Trophoblast cell (in vitro differentiated cells and primary cell): Measurements from ENCODE around the gene USH2A.

Experiments used
- DNase-seq, 2 donors: peaks; one replicate each; pipeline ENCODE4 v3.0.0-alpha.2; 2016
- H2AFZ ChIP-seq: 2 replicates; pipeline ENCODE4 v1.6.1; 2013; ENCODE audit warnings: low read length, moderate library complexity, mild to moderate bottlenecking; ENCODE audit not compliant: insufficient read depth, poor library complexity
- H2AK5ac ChIP-seq: 2 replicates; pipeline ENCODE4 v1.6.1; 2013; ENCODE audit warnings: mild to moderate bottlenecking, low read length
- H2BK120ac ChIP-seq: 2 replicates; pipeline ENCODE4 v1.6.1; 2013; ENCODE audit warnings: low read length, mild to moderate bottlenecking, moderate library complexity; ENCODE audit not compliant: insufficient read depth, poor library complexity
- H2BK12ac ChIP-seq: 2 replicates; pipeline ENCODE4 v1.6.1; 2013; ENCODE audit warnings: mild to moderate bottlenecking, low read length, moderate library complexity
- H2BK5ac ChIP-seq: 2 replicates; pipeline ENCODE4 v1.6.1; 2013; ENCODE audit warnings: low read length, low read depth, moderate library complexity, mild to moderate bottlenecking; ENCODE audit not compliant: poor library complexity
- H3K14ac ChIP-seq: 2 replicates; pipeline ENCODE4 v1.6.1; 2013; ENCODE audit warnings: mild to moderate bottlenecking, low read length
- H3K18ac ChIP-seq: 2 replicates; pipeline ENCODE4 v1.6.1; 2013; ENCODE audit warnings: mild to moderate bottlenecking, low read length
- H3K23ac ChIP-seq: 2 replicates; pipeline ENCODE4 v1.6.1; 2013; ENCODE audit warnings: low read length
- H3K27ac ChIP-seq: 2 replicates; pipeline ENCODE4 v1.5.1; 2013; ENCODE audit warnings: low read depth, mild to moderate bottlenecking, inconsistent platforms, low read length, moderate library complexity
- H3K27me3 ChIP-seq: 2 replicates; pipeline ENCODE4 v1.6.1; 2013; ENCODE audit warnings: inconsistent platforms, mild to moderate bottlenecking, low read length, moderate library complexity; ENCODE audit not compliant: insufficient read depth
- H3K36me3 ChIP-seq, 2 experiments: 1 replicate in 1 of 2; 2 replicates in 1 of 2; pipeline ENCODE4 v1.6.1; 2013; ENCODE audit warnings: low read length in 2 of 2, mild to moderate bottlenecking in 2 of 2, moderate library complexity in 1 of 2; ENCODE audit not compliant: insufficient read depth in 2 of 2, control insufficient read depth in 1 of 2
- H3K4ac ChIP-seq: 2 replicates; pipeline ENCODE4 v1.6.1; 2013; ENCODE audit warnings: low read depth, mild to moderate bottlenecking, low read length, moderate library complexity
- H3K4me1 ChIP-seq, 2 experiments: 1 replicate in 1 of 2; 2 replicates in 1 of 2; pipeline ENCODE4 v1.6.1; 2013; ENCODE audit warnings: low read length in 2 of 2, mild to moderate bottlenecking in 2 of 2, moderate library complexity in 1 of 2; ENCODE audit not compliant: insufficient read depth in 2 of 2, control insufficient read depth in 1 of 2
- H3K4me2 ChIP-seq: 2 replicates; pipeline ENCODE4 v1.6.1; 2013; ENCODE audit warnings: inconsistent platforms, mild to moderate bottlenecking, low read length, moderate library complexity
- H3K4me3 ChIP-seq: 2 replicates; pipeline ENCODE4 v1.5.1; 2013; ENCODE audit warnings: mild to moderate bottlenecking, low read depth, low read length, inconsistent platforms
- H3K79me1 ChIP-seq: one replicate; pipeline ENCODE4 v1.6.1; 2013; ENCODE audit warnings: low read length
- H3K79me2 ChIP-seq: 2 replicates; pipeline ENCODE4 v1.6.1; 2013; ENCODE audit warnings: low read length, mild to moderate bottlenecking; ENCODE audit not compliant: control insufficient read depth, insufficient read depth, poor library complexity
- H3K9ac ChIP-seq: 2 replicates; pipeline ENCODE4 v1.6.1; 2013; ENCODE audit warnings: mild to moderate bottlenecking, low read length
- H3K9me3 ChIP-seq: 2 replicates; pipeline ENCODE4 v1.6.1; 2013; ENCODE audit warnings: low read depth, mild to moderate bottlenecking, control low read depth, inconsistent platforms, low read length; ENCODE audit not compliant: insufficient read depth
- H4K12ac ChIP-seq: 2 replicates; pipeline ENCODE4 v1.6.1; 2013; ENCODE audit warnings: low read depth, mild to moderate bottlenecking, low read length, moderate library complexity
- H4K8ac ChIP-seq: 2 replicates; pipeline ENCODE4 v1.6.1; 2013; ENCODE audit warnings: low read depth, mild to moderate bottlenecking, low read length, moderate library complexity
- H4K91ac ChIP-seq: one replicate; pipeline ENCODE4 v1.6.1; 2013; ENCODE audit warnings: low read depth, mild to moderate bottlenecking, low read length, moderate library complexity
- WGBS: extraction: QIAGEN DNeasy Blood & Tissue Kit; methylation state at CpG from one replicate; pipeline ENCODE4 v1.1.7; 2013; ENCODE audit warnings: missing lambda C conversion rate; ENCODE audit not compliant: insufficient read length, insufficient coverage; ENCODE audit errors: extremely low coverage; 5-methylcytosine and 5-hydroxymethylcytosine counted together

USH2A gene

GRCh38 chr1:215883004-215883403 is 540.2 kb downstream of the USH2A start:
- no CpG with 5 or more reads among the region's 3 CpGs for WGBS
- Histone ChIP-seq H4K8ac (no peak overlapping the region), H3K36me3 (no peaks in the 10 kb centered on the region), H2AK5ac (no peak overlapping the region), H2BK5ac (no peak overlapping the region), H3K27ac (no peak overlapping the region), H3K4me2 (no peak overlapping the region), H3K79me1 (no peaks in the 10 kb centered on the region), H3K9me3 (no peaks in the 10 kb centered on the region), H4K12ac (no peak overlapping the region), H3K27me3 (no peaks in the 10 kb centered on the region), H3K79me2 (no peaks in the 10 kb centered on the region), H3K14ac (no peak overlapping the region), H3K4me3 (no peak overlapping the region), H2BK12ac (no peak overlapping the region), H3K4me1 (no peaks in the 10 kb centered on the region), H3K18ac (no peak overlapping the region), H2AFZ (no peak overlapping the region), H3K23ac (no peak overlapping the region), H3K4ac (no peak overlapping the region), H3K9ac (no peak overlapping the region), H4K91ac (no peak overlapping the region), H2BK120ac (no peak overlapping the region)
- no peak for DNase-seq

- H3K27ac ChIP-seq = no peak overlapping the region
- no peaks in the 10 kb centered on the region for H3K79me2 ChIP-seq
- H3K23ac ChIP-seq = no peak overlapping the region
- H4K12ac ChIP-seq = no peak overlapping the region
- H3K4me3 ChIP-seq = no peak overlapping the region
- no peak overlapping the region for H2AK5ac ChIP-seq
- H3K4me2 ChIP-seq = no peak overlapping the region
- no peak overlapping the region for H3K9ac ChIP-seq
- H4K8ac ChIP-seq = no peak overlapping the region
- H3K36me3 ChIP-seq = no peaks in the 10 kb centered on the region
- H3K14ac ChIP-seq = no peak overlapping the region
- no peaks in the 10 kb centered on the region for H3K4me1 ChIP-seq
- no peak overlapping the region for H4K91ac ChIP-seq
- no CpG with 5 or more reads among the region's 5 CpGs for WGBS
- H2BK5ac ChIP-seq = no peak overlapping the region
- no peaks in the 10 kb centered on the region for H3K79me1 ChIP-seq
- H2AFZ ChIP-seq = no peak overlapping the region
- H2BK120ac ChIP-seq = no peak overlapping the region
- no peak for DNase-seq
- no peak overlapping the region for H2BK12ac ChIP-seq
- H3K27me3 ChIP-seq = no peaks in the 10 kb centered on the region
- H3K4ac ChIP-seq = no peak overlapping the region
- no peaks in the 10 kb centered on the region for H3K9me3 ChIP-seq
- no peak overlapping the region for H3K18ac ChIP-seq
Measured at GRCh38 chr1:215878843-215879242, 544.4 kb downstream of the USH2A start.

DNA sequence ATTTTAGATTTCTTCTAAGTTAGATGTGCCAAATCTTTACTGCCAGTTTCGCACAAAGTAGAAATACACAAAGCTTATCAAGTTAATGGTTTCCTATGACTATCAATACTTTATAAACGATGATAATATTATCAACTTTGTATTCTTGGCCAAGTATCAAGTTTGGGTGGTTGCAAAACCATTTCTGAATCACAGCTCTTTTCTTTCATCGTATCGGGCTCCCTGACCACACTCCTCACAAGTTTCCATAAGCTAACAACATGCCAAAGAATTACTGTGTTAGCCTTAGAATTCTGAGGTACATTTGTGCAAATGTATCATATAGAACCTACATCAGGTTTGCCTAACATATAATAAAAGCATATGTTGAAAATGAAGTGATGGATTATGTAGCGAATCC is 545.1 kb downstream of the USH2A start:
- Histone ChIP-seq H2AK5ac (no peak overlapping the region), H3K36me3 (no peaks in the 10 kb centered on the region), H3K9me3 (no peaks in the 10 kb centered on the region), H4K91ac (no peak overlapping the region), H3K4me1 (no peaks in the 10 kb centered on the region), H3K4ac (no peak overlapping the region), H3K27ac (no peak overlapping the region), H3K27me3 (no peaks in the 10 kb centered on the region), H2AFZ (no peak overlapping the region), H3K79me2 (no peaks in the 10 kb centered on the region), H3K4me2 (no peak overlapping the region), H2BK12ac (no peak overlapping the region), H4K12ac (no peak overlapping the region), H2BK5ac (no peak overlapping the region), H2BK120ac (no peak overlapping the region), H3K9ac (no peak overlapping the region), H3K79me1 (no peaks in the 10 kb centered on the region), H4K8ac (no peak overlapping the region), H3K18ac (no peak overlapping the region), H3K14ac (no peak overlapping the region), H3K23ac (no peak overlapping the region), H3K4me3 (no peak overlapping the region)
- DNase-seq = no peak
- no CpG with 5 or more reads among the region's 5 CpGs for WGBS

- no peaks in the 10 kb centered on the region for H3K79me2 ChIP-seq
- no peak overlapping the region for H2BK5ac ChIP-seq
- no peak overlapping the region for H3K4me3 ChIP-seq
- H3K14ac ChIP-seq = no peak overlapping the region
- no peak for DNase-seq
- H3K18ac ChIP-seq = no peak overlapping the region
- H4K8ac ChIP-seq = no peak overlapping the region
- H3K4me2 ChIP-seq = no peak overlapping the region
- no peak overlapping the region for H2AK5ac ChIP-seq
- no peak overlapping the region for H3K27ac ChIP-seq
- no peak overlapping the region for H4K12ac ChIP-seq
- no peaks in the 10 kb centered on the region for H3K27me3 ChIP-seq
- no peak overlapping the region for H3K9ac ChIP-seq
- H3K4ac ChIP-seq = no peak overlapping the region
- H4K91ac ChIP-seq = no peak overlapping the region
- no peak overlapping the region for H2BK120ac ChIP-seq
- H3K79me1 ChIP-seq = no peaks in the 10 kb centered on the region
- no peaks in the 10 kb centered on the region for H3K36me3 ChIP-seq
- H3K23ac ChIP-seq = no peak overlapping the region
- no peaks in the 10 kb centered on the region for H3K9me3 ChIP-seq
- no peaks in the 10 kb centered on the region for H3K4me1 ChIP-seq
- H2AFZ ChIP-seq = no peak overlapping the region
- no peak overlapping the region for H2BK12ac ChIP-seq
- no CpG with 5 or more reads among the region's 5 CpGs for WGBS
Measured at GRCh38 chr1:215877452-215877951, 545.7 kb downstream of the USH2A start.
